COLO829 (cell line): Measurements from ENCODE around the gene GRIK4.
A peak's percentile ranks its signal among the peaks of the same experiment; 100 is the strongest.
"Not testable (repeated sequence)": the region's sequence is repeated elsewhere in the genome, so short reads cannot be mapped to it uniquely, and the experiment has no call there.

Experiments used
- DNase-seq: peaks from one replicate; pipeline ENCODE4 v3.0.0; 2012; ENCODE audit warnings: low spot score

Gene GRIK4, protein sequence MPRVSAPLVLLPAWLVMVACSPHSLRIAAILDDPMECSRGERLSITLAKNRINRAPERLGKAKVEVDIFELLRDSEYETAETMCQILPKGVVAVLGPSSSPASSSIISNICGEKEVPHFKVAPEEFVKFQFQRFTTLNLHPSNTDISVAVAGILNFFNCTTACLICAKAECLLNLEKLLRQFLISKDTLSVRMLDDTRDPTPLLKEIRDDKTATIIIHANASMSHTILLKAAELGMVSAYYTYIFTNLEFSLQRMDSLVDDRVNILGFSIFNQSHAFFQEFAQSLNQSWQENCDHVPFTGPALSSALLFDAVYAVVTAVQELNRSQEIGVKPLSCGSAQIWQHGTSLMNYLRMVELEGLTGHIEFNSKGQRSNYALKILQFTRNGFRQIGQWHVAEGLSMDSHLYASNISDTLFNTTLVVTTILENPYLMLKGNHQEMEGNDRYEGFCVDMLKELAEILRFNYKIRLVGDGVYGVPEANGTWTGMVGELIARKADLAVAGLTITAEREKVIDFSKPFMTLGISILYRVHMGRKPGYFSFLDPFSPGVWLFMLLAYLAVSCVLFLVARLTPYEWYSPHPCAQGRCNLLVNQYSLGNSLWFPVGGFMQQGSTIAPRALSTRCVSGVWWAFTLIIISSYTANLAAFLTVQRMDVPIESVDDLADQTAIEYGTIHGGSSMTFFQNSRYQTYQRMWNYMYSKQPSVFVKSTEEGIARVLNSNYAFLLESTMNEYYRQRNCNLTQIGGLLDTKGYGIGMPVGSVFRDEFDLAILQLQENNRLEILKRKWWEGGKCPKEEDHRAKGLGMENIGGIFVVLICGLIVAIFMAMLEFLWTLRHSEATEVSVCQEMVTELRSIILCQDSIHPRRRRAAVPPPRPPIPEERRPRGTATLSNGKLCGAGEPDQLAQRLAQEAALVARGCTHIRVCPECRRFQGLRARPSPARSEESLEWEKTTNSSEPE

DNA sequence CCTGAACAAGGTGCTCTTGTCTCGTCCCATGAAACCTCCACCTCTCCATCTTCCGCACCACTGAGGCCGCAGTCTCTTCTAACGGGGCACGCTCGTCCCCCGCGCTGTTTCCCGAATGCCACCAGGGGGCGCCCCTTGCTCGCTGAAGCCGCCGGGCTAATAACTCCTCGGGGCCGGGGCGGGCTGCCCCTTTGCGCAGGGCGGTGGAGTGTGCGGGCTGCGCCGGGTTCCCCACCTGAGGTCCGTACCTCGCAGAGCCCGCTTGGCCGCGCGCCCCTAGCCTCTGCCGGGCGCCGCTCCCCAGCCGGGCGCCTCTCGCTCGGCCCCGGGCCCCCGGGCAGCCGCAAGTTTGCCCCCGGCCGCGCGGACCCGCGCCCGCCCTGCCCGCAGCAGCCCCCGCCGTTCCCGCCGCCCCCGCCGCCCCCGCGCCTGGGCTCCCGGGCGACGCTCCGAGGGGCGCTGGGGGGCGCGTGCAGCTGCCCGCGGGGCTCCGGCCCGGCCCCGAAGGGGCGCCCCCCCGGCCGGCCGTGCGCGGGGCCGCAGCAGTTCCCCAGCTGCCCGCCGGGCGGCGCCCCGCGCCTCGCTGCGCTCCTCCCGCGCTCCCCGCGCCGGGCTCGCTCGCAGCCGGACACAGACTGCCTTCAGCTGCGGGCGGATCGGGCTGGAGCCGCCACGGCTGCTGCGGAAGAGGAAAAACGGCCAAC, at the start of gene GRIK4:
Gene GRIK4 (plus strand): TSS at position 633 of the 704 bp plus-strand sequence. CDS start 148,571 bp downstream, outside the sequence.
- peak; percentile 78 for DNase-seq

DNA sequence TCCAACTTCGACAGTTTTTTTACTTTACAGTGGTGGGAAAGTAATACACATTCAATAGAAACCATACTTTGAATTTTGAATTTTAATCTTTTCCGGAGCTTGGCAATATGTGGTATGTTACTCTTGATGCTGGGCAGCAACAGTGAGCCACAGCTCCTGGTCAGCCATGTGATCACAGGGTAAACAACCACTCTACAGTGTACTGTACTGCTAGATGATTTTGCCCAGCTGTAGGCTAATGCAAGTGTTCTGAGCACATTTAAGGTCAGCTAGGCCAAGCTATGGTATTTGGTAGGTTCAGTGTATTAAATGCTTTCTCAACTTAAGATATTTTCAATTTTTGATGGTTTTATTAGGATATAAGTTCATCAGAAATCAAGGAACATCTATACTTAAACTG, 48.7 kb upstream of the GRIK4 start:
- DNase-seq = no peak

DNA sequence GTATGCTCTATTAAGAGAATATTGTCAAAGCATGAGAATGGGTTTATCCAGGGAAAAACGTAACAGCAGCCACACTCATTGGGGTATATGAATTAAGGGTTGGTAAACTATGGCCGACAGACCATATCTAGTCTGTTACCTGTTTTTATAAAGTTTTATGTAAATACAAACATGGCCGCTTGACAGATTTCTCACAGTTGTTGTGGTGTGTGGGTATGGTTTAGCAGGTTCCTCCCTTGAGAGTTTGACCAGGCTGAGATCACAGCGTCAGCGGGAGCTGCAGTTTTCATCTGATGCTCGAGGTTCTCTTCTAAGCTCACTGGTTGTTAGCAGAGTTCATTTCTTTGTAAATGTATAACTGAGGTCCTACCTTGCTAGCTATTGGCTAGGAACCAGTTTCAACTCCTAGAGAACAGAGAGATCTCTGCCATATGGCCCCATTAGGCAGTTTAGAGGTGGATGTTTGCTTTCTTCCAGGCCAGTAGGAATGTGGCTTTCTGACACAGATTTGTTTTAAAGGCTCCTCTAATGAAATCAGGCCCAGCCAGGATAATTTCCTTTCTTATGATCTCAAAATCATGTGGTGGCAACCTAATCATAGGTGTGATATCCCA, 45.5 kb upstream of the GRIK4 start:
- no peak for DNase-seq

DNA sequence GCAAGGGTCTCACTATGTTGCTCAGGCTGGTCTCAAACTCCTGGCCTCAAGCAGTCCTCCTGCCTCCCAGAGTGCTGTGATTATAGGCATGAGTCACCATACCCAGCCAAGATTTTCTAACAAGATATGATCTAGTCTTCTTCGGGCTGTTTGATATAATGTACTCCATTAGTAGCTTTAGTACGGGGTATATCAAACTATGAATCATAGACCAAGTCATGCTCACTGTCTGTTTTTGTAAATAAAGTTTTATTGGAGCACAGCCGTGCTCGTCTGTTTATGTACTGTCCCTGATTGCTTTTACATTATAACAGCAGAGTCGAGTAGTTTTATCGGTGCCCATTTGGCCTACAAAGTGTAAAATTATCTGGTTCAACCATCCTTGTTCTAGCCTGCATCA, 43.9 kb upstream of the GRIK4 start:
- no peak for DNase-seq

DNA sequence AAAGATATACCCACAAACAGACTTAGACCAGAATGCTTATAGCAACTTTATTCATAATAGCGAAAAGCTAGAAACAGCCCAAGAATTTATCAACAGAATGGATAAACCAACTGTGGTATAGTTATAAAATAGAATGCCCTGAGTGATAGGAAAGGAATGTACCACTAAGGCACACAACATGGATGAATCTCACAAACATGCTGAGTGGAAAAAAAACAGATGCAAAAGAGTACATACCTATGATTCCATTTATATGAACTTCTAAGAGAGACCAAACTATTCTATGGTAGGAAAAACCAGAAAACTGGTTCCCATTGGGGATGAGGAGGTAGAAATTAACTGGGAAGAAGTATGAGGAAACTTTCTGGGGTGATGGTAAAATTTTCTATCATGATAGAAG, 40.4 kb upstream of the GRIK4 start:
- no peak for DNase-seq

DNA sequence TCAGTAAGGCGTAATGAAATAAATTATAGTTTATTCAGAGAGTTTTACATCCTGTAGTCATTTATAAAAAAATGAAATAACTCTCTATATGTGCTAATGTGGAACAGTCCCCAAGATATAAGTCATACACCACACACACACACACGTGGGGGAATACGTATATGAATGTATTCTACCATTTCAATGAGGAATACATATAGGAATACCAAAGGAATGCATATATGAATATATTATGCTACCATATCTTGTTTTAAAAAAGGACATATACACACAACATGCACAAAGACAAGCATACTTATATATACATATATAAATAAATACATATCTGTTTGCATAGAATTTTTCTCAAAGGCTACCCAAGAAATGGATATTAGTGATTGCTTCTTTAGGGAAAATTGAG, 39.6 kb upstream of the GRIK4 start:
- DNase-seq = no peak

DNA sequence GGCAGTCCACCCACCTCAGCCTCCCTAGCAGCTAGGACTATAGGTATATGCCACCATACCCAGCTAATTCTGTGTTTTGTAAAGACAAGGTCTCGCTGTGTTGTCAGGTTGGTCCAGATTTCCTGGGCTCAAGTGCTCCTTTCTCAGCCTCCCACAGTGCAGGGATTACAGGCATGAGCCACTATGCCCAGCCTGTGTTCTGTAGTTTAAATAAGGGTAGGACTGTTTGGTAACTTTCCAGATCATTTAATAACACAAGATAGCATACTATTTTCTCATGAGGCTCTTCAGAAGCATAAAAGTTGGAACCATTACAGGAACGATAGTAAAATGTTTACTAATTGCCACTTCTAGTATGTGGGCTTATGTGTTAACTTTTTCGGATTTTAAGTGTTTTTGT, 38.0 kb upstream of the GRIK4 start:
- no peak for DNase-seq

DNA sequence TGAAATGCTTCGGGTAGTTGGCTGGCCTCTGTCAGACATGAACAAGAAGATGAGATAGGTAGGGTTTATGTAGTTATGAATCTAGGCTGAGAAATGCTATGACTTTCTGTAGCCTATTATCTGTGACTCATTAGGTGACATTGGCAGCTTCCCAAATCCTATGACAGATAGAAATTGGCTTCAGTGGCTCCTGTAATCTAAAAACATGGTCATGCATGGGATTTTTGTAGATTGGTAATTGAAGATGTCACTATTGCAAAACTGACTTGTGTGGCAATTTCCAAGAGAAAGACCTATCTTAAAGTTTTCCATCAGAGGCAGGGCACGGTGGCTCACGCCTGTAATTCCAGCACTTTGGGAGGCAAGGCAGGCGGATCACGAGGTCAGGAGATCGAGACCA, 29.4 kb upstream of the GRIK4 start:
- no peak for DNase-seq

DNA sequence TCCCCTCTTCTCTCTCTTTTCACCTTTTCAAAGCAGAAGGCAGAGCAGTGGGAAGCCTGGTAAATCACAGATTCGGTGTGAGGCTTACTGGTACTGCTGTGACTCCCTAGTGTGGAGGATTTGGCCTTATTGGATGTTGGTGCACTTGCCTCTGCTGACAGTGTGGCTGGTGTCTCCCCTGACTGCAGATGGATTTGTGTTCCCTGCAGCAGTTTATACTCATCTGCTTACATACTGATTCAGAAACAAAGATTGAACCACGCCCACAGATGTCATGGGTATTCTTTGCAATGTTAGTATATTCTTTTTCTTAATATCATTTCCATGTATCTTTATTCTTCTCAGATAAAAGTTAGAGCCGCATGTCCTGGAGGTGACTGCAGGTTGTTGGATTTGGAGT, 26.8 kb upstream of the GRIK4 start:
- no peak for DNase-seq

DNA sequence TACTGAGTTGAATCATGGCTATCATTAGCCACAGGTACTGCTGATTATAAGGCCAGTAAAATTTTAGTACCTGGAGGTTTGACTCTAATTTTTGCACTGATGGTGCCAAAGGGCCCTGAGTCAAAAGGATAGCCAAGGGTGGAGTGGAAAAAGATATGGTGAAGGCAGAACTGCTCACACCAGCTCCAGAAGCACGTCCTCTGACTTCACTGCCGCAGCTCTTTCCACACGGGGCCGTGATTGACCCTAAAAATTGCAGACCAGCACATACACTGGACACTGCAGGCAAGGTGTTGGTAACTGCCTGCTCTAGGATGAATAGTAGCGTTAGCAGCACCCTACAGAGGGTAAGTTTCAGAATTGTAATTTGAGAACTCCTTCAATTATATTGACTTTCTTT, 25.4 kb upstream of the GRIK4 start:
- DNase-seq = no peak

DNA sequence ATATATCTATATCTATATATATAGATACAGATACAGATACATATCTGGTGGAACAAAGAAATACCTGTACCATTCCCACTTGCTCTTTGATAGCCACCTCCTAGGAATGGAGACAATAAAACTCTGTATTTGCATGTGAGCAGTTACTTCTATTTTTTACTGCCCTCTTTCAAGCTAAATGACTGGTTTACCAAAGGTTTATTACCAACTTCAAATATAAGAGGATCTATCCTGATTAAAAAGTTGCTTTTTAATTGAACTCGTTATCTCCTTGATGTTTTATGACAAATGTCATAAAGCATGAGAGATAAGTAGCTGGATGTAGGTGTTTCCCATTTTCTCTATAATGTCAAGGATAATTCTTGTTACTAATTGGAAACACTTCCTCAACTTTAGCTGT, 21.7 kb upstream of the GRIK4 start:
- no peak for DNase-seq

DNA sequence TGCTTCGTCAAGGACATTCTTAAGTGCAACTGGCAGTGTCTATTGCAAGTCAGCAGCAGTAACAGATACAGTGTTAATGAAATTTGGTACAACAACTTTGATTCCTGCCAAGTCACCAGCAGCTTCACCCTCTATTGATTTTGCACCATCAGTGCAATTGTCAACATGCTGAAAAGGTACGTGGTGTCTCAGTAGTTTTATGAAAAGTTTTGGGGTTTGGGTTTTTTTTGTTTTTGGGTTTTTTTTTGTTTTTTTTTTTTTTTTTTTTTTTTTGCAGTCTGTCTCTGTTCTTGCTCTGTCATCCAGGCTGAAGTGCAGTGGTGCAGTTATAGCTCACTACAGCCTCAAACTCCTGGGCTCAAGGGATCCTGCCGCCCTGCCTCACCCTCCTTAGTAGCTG, 19.1 kb upstream of the GRIK4 start:
- DNase-seq = no peak

DNA sequence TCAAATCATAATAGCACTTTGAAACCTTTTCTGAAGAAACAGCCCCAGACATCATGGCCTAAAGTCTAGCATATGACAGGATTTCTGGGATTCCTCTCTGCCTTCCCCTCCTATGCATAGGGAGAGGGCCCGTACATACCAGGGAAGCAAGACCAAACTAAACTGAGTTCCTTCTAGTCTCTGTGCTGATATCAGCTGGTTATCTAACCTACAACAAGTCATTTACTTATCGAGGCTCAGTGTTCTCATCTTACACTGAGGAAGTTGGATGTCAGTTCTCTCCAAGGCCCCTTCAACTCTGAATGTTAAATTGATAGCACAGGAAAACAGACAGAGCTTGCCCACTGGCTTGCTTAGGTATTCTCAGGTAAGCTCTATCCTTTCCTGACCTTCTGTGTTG, 17.0 kb upstream of the GRIK4 start:
- DNase-seq = no peak

DNA sequence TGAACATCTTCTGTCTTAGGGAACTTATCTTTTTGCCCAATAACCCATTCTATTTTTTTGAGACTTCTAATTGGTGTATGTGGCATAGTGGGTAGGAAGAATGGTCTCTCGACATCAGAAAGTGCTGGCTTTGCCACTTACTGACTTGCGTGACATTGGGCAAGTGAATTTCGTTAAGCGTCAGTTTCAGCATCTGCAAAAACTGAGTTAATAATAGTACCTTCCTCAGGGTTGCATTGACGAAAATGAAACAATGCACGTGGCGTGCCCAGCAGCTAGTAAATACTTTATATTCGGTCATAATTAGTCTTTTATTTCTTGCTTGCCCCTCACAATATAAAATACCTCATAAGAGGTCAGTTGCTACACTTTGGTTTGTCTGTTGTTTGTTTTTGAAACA, 12.5 kb upstream of the GRIK4 start:
- no peak for DNase-seq

DNA sequence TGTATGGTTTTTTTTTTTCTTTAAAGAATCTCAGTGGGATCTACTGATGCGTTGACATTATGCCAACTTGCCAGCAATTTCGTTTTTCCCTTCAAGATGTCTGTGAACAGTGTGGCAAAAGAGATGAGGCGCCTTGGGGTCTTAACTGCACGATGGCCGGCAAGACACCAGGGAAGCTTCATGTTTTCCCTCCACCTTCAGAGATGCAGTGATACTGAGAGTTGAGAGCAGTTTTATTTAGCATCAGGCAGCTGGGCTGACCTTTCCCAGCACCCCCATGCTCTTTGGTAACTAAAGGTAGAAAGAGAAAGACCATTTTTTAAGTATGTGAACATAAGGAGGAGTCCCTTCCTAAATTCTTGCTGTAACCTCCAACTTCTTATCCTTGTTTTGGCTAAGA, 11.7 kb upstream of the GRIK4 start:
- no peak for DNase-seq

DNA sequence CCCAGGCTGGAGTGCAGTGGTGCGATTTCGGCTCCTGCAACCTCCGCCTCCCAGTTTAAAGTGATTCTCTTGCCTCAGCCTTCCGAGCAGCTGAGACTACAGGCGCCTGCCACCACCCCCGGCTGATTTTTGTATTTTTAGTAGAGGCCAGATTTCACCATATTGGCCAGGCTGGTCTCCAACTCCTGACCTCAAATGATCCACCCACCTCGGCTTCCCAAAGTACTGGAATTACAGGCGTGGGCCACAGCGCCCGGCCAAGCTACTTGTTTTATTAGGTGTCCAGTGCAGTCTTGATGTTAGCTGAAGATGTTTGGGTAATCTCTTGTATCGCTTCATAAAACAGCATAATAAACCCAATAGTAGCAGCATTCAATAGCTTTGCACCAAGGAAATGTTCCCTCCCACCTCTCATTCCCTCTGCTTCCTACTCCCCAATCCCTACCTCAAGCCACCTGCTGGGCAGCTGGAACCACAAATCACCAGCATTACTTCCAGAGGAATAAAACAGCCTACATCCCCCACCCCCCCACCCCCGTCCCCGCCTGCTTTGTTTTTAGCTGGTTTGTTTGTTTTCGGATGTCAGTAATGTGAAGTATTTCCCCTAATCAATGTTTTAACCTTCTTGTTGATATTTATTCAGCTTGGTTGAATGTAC, 11.0 kb upstream of the GRIK4 start:
- no peak for DNase-seq

DNA sequence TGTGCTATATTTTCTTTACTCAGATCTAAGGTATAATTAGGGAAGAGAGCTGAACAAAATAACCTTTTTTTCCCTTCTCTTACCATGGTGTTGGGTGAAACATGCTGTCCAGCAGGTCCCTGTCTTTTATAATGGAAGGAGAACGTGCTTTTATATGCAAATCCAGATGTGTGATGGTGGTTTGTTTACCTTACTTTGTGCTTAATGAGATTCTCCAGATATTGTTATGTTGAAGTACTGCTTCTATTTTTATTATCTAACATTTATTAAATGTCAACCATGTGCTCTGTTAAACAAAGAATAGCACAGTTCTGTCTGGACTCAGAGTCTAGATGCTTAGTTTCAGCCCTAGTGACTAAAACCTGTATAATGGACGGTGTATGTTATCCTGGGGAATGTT, 10.1 kb upstream of the GRIK4 start:
- no peak for DNase-seq

DNA sequence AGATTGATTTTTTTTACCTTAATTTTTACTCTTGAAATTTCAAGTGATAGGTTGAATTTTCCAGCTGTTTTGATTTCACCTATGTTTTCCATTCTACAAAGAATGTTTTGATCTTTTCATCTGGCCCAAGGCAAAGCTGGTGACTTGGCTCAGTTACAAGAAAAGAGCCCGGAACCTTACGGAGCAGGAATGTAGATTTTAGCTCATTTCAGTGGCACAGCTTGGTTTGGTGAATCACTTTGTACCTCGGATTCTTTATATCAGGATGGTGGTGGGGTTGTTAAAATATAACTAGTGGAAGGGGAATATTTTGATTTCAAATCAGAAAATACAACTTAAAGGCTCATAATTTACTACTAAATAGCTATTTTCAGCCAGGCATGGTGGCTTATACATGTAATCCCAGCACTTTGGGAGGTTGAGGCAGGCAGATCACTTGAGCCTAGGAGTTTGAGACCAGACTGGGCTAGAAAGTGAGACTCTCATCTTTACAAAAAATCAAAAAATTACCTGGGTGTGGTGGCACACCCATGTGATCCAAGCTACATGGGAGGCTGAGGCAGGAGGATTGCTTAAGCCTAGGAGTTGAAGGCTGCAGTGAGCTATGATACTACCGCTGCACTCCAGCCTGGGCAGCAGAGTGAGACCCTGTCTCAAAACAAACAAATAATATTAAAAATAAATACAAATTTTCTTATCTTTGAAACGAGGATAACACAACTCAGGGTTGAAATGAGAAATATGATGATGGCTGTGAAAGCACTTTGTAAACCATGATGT, 9.4 kb upstream of the GRIK4 start:
- no peak for DNase-seq

DNA sequence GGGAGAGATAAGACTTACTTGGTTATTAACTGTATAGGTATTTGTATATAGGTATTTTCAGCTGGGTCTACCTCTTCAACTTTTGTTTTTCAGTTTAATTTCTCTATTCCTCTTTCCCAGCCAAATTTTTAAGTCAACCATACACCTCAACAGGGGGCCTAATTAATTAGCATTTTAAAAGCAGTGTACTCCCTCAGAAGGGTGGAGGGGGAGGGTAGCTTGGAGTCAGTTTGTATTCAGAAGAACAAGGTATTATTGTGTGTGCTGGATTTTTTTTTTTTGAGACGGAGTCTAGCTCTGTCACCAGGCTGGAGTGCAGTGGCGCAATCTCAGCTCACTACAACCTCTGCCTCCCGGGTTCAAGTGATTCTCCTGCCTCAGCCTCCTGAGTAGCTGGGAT, 8.0 kb upstream of the GRIK4 start:
- DNase-seq = not testable (repeated sequence)

DNA sequence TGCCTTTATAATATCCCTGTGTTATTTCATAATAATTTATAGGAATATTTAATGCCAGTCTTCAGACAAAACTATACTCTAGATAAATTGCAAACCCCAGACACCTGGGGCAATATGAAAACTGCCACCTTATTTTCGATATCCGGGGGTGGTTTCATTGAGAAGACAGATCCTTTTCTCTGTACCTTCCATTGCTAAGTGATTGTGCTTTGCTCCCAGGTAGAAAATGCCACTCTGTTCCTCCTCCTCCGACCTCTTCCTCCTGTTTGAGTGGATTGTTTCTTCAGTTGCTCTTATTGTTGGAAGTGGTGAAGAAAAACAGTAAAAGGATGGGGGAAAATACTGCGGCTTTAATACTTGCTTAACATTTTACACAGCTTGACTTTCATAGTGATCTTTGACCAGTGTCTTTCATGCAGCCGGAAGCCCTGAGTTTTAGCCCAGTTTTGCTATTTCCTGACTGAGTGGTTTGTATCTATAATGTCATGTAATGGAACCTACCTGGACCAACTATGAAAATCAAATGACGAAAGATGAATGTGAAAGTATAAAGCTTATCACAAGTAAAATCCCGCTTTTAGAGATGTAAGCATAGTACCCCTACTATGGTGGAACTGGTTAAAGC, 5.6 kb upstream of the GRIK4 start:
- no peak for DNase-seq
